ENCODE results near the gene ANKRD9. TPM values are rescaled to one million over a fixed set of nuclear protein-coding genes. Genes with fewer than 3 reads are reported as not detected.

The ANKRD9 gene
- total RNA-seq, 1 donor = 16.2 TPM

- H3K4me3 ChIP-seq (ENCODE audit: low read depth, low read length) = peak overlapping the region; percentile 68
- peak; percentile 56 for DNase-seq (ENCODE audit: low read depth)
- no peak for TF ChIP-seq CTCF (IDR thresholded peaks at IDR 0.05; ENCODE audit: insufficient read depth, low read length)
Observed at GRCh38 chr14:102508774-102509745, 516 bp downstream of the ANKRD9 start.

GRCh38 chr14:102508410-102508773, 1.2 kb downstream of the ANKRD9 start:
- peak overlapping the region; percentile 68 for H3K4me3 ChIP-seq (ENCODE audit: low read depth, low read length)
- DNase-seq (ENCODE audit: low read depth) = no peak
- no peak for TF ChIP-seq CTCF (IDR thresholded peaks at IDR 0.05; ENCODE audit: insufficient read depth, low read length)

GRCh38 chr14:102507857-102508312, 1.7 kb downstream of the ANKRD9 start:
- no peak overlapping the region for H3K4me3 ChIP-seq (ENCODE audit: low read depth, low read length)
- no peak for TF ChIP-seq CTCF (IDR thresholded peaks at IDR 0.05; ENCODE audit: insufficient read depth, low read length)
- DNase-seq (ENCODE audit: low read depth) = no peak

- no peak overlapping the region for H3K4me3 ChIP-seq (ENCODE audit: low read depth, low read length)
- TF ChIP-seq CTCF (IDR thresholded peaks at IDR 0.05; ENCODE audit: insufficient read depth, low read length) = no peak
- DNase-seq (ENCODE audit: low read depth) = no peak
Observed at GRCh38 chr14:102507081-102507856, 2.3 kb downstream of the ANKRD9 start.

GRCh38 chr14:102506626-102506925, 3.0 kb downstream of the ANKRD9 start:
- no peak for DNase-seq (ENCODE audit: low read depth)
- no peak overlapping the region for H3K4me3 ChIP-seq (ENCODE audit: low read depth, low read length)
- TF ChIP-seq CTCF (IDR thresholded peaks at IDR 0.05; ENCODE audit: insufficient read depth, low read length) = no peak

- DNase-seq (ENCODE audit: low read depth) = no peak
- TF ChIP-seq CTCF (IDR thresholded peaks at IDR 0.05; ENCODE audit: insufficient read depth, low read length) = no peak
Observed at GRCh38 chr14:102505775-102506625, 3.6 kb downstream of the ANKRD9 start.

More at GRCh38 chr14:102505775-102506625, 3.6 kb downstream of the ANKRD9 start:
- no peak overlapping the region for H3K4me3 ChIP-seq (ENCODE audit: low read depth, low read length)

All from fibroblast of the aortic adventitia (primary cell).